Neural progenitor cell (in vitro differentiated cells): ENCODE data around the gene PTPN11.

Experiments
- EZH2 ChIP-seq: fragments of 200-600 bp; sonication (generic); IDR thresholded peaks from 2 replicates; pipeline ENCODE4 v1.6.1; 2017; ENCODE audit warnings: antibody characterized with exemption, mild to moderate bottlenecking, moderate library complexity
- EZH2phosphoT487 ChIP-seq: fragments of 200-600 bp; sonication (generic); IDR thresholded peaks from 2 replicates; pipeline ENCODE4 v1.6.1; 2017; ENCODE audit warnings: antibody characterized with exemption
- TF ChIP-seq, protein P1 (sequence below): fragments of 200-600 bp; sonication (generic); IDR thresholded peaks from 2 replicates; pipeline ENCODE4 v1.5.1; 2017; ENCODE audit warnings: antibody characterized with exemption, mild to moderate bottlenecking

DNA sequence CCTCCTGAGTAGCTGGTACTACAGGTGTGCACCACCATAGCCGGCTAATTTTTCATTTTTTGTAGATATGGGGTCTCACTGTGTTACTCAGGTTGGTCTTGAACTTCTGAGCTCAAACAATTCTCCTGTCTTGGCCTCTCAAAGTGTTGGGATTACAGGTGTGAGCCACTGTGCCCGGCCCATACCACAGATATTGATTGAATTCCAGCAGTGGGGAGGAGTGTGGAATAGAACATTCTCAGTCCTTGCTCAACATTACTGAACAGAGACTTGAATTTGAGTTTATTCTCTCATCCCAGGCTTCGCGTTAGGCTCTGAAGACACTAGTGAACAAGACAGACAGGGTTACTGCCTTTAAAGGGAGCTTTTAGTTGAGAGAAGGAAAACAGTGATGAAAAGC, 39.6 kb downstream of the PTPN11 start:
- TF ChIP-seq, protein P1, sequence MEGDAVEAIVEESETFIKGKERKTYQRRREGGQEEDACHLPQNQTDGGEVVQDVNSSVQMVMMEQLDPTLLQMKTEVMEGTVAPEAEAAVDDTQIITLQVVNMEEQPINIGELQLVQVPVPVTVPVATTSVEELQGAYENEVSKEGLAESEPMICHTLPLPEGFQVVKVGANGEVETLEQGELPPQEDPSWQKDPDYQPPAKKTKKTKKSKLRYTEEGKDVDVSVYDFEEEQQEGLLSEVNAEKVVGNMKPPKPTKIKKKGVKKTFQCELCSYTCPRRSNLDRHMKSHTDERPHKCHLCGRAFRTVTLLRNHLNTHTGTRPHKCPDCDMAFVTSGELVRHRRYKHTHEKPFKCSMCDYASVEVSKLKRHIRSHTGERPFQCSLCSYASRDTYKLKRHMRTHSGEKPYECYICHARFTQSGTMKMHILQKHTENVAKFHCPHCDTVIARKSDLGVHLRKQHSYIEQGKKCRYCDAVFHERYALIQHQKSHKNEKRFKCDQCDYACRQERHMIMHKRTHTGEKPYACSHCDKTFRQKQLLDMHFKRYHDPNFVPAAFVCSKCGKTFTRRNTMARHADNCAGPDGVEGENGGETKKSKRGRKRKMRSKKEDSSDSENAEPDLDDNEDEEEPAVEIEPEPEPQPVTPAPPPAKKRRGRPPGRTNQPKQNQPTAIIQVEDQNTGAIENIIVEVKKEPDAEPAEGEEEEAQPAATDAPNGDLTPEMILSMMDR: no peak
- TF ChIP-seq EZH2phosphoT487: no peak
- no peak for TF ChIP-seq EZH2
